ENCODE measurements around the gene ANKRD36C. TPM values are rescaled to one million over a fixed set of nuclear protein-coding genes. Genes with fewer than 3 reads are reported as not detected.
"Not testable (repeated sequence)": the region's sequence is repeated elsewhere in the genome, so short reads cannot be mapped to it uniquely, and the experiment has no call there.

ANKRD36C gene
- total and polyA plus RNA-seq, 2 donors (not counting 1 experiment from before 2014, with no cell fraction given): 2.5 to 103 TPM

DNA sequence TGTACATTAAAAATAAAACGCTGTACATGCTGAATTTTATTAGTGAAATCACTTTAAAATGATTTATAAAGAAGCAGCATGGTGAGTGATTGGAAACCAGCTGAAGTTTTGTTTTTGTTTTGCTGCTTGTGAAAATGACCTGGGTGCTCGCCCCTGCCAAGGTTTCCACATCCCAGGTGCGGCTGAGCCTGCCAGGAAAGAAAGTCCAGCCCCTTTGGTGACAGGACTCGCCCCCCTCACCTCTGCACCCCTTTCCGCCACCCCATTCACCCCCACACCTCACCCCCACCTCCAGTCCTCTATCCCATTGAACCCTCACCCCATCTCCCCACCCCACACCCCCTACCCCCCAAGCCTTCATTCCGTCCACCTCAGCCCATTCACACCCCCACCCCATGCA lies 740 bp downstream of the ANKRD36C start:
- H3K9me3 ChIP-seq (ENCODE audit: control extremely low read depth in 1 of 3, control insufficient read depth in 2 of 3, insufficient read depth in 1 of 3, low read length in 2 of 3); H3K79me2 ChIP-seq (ENCODE audit: control insufficient read depth, insufficient read depth, low read length); H2AFZ ChIP-seq (ENCODE audit: insufficient read depth, low read depth, low read length, poor library complexity, severe bottlenecking); DNase-seq; H4K20me1 ChIP-seq (ENCODE audit: control insufficient read depth, insufficient read depth, low read length, poor library complexity, severe bottlenecking); H3K4me1 Mint-ChIP-seq; H3K9me3 Mint-ChIP-seq (ENCODE audit: insufficient read depth); H3K36me3 ChIP-seq (replicated peaks in 1 of 2; ENCODE audit: control extremely low read depth in 1 of 2, control insufficient read depth in 1 of 2, extremely low read depth in 1 of 2, insufficient read depth in 2 of 2, low read length in 1 of 2); H3K4me3 ChIP-seq (ENCODE audit: control extremely low read depth in 1 of 5, extremely low read depth in 1 of 5, insufficient read depth in 1 of 5, low read depth in 2 of 5, low read length in 4 of 5); H3K27ac Mint-ChIP-seq; H3K4me1 ChIP-seq (ENCODE audit: control insufficient read depth in 2 of 2, insufficient read depth in 2 of 2, low read length in 2 of 2); H3K4me3 Mint-ChIP-seq; H3K4me2 ChIP-seq (replicated peaks; ENCODE audit: low read depth, low read length, poor library complexity, severe bottlenecking); H3K27me3 ChIP-seq (replicated peaks in 1 of 4; ENCODE audit: control extremely low read depth in 1 of 4, control insufficient read depth in 3 of 4, insufficient read depth in 4 of 4, low read length in 3 of 4); ATAC-seq (ENCODE audit: low read depth); H3K9ac ChIP-seq (ENCODE audit: low read length): not testable (repeated sequence)
- POLR2A ChIA-PET: interaction anchor here (0.7 kb wide), 1 partner anchor 161 kb away, joined by 3 read pairs; no protein-coding TSS in a partner anchor
- peaks cover 11% of the 10 kb centered on the region for H3K27me3 Mint-ChIP-seq
- CTCF ChIA-PET: interaction anchor here (2.2 to 2.9 kb wide), 2 partner anchors 148 to 183 kb away, joined by 10 to 31 read pairs; partner anchors contain the start of gene ASTL
- intact Hi-C loops (cut with micrococcal nuclease): loop anchor here (5.0 kb wide), 1 partner anchor 276 kb away; the partner anchor contains the start of genes CIAO1 and TMEM127
- peak overlapping the region in 1 of 2 donors; percentile 86 for H3K27ac ChIP-seq (ENCODE audit: low read length in 2 of 2)
- WGBS (ENCODE audit: insufficient coverage): 0% methylated on average over 1 of the region's 6 CpGs

DNA sequence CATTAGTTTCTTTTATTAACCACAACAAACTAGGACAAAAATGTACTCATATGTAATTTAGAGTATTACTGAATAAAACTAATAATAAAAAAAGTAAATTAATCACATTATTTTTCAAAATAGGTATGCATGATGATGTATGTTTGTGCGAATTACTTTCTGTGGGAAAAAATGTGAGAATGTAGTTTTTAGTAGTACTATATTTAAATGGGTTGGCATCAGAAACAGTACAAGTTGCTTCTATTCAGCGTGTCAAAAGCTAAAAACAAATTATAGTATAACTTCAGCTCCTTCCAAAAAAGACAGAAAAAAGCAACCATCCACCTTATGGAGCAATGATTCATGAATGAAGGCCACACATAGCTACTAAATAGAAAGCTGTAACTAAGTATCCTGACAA lies 40.0 kb downstream of the ANKRD36C start:
- H3K9me3 ChIP-seq (ENCODE audit: control extremely low read depth in 1 of 3, control insufficient read depth in 2 of 3, insufficient read depth in 1 of 3, low read length in 2 of 3); H3K4me3 Mint-ChIP-seq; H3K4me1 ChIP-seq (ENCODE audit: control insufficient read depth in 2 of 2, insufficient read depth in 2 of 2, low read length in 2 of 2); H3K9me3 Mint-ChIP-seq (ENCODE audit: insufficient read depth); H3K36me3 ChIP-seq (replicated peaks in 1 of 2; ENCODE audit: control extremely low read depth in 1 of 2, control insufficient read depth in 1 of 2, extremely low read depth in 1 of 2, insufficient read depth in 2 of 2, low read length in 1 of 2); H2AFZ ChIP-seq (ENCODE audit: insufficient read depth, low read depth, low read length, poor library complexity, severe bottlenecking); H3K27ac Mint-ChIP-seq; H3K27me3 Mint-ChIP-seq; H3K27me3 ChIP-seq (replicated peaks in 1 of 4; ENCODE audit: control extremely low read depth in 1 of 4, control insufficient read depth in 3 of 4, insufficient read depth in 4 of 4, low read length in 3 of 4); CTCF ChIA-PET; H3K79me2 ChIP-seq (ENCODE audit: control insufficient read depth, insufficient read depth, low read length); POLR2A ChIA-PET; H3K4me1 Mint-ChIP-seq; H3K4me2 ChIP-seq (replicated peaks; ENCODE audit: low read depth, low read length, poor library complexity, severe bottlenecking); DNase-seq; H3K27ac ChIP-seq (ENCODE audit: low read length in 2 of 2); H3K9ac ChIP-seq (ENCODE audit: low read length); intact Hi-C loops (cut with micrococcal nuclease); H4K20me1 ChIP-seq (ENCODE audit: control insufficient read depth, insufficient read depth, low read length, poor library complexity, severe bottlenecking); H3K4me3 ChIP-seq (ENCODE audit: control extremely low read depth in 1 of 5, extremely low read depth in 1 of 5, insufficient read depth in 1 of 5, low read depth in 2 of 5, low read length in 4 of 5); ATAC-seq (ENCODE audit: low read depth): not testable (repeated sequence)
- no CpG with 5 or more reads among the region's 2 CpGs for WGBS (ENCODE audit: insufficient coverage)

DNA sequence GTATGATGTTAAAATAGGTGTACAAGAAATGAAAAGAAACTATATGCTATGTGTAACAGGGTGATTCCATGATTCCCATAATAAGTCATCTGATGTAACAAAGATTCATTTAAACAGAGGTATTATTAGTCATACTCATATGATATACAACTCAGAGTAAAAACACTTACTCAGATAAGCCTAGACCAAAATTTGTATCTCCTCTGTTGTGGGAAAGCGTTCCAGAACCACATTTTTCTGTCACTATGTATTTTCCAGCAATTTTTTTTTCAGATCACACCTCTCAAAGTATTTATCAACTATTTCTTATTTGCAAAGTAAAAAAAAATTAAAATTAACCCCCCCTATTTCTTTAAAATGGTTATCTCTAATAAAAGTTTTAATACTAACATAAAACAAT lies 43.6 kb downstream of the ANKRD36C start:
- H3K79me2 ChIP-seq (ENCODE audit: control insufficient read depth, insufficient read depth, low read length); H2AFZ ChIP-seq (ENCODE audit: insufficient read depth, low read depth, low read length, poor library complexity, severe bottlenecking); H3K27me3 ChIP-seq (replicated peaks in 1 of 4; ENCODE audit: control extremely low read depth in 1 of 4, control insufficient read depth in 3 of 4, insufficient read depth in 4 of 4, low read length in 3 of 4); H3K27me3 Mint-ChIP-seq; DNase-seq; H3K9me3 ChIP-seq (ENCODE audit: control extremely low read depth in 1 of 3, control insufficient read depth in 2 of 3, insufficient read depth in 1 of 3, low read length in 2 of 3); H3K4me2 ChIP-seq (replicated peaks; ENCODE audit: low read depth, low read length, poor library complexity, severe bottlenecking); CTCF ChIA-PET; H3K9me3 Mint-ChIP-seq (ENCODE audit: insufficient read depth); H3K4me3 ChIP-seq (ENCODE audit: control extremely low read depth in 1 of 5, extremely low read depth in 1 of 5, insufficient read depth in 1 of 5, low read depth in 2 of 5, low read length in 4 of 5); H3K36me3 ChIP-seq (replicated peaks in 1 of 2; ENCODE audit: control extremely low read depth in 1 of 2, control insufficient read depth in 1 of 2, extremely low read depth in 1 of 2, insufficient read depth in 2 of 2, low read length in 1 of 2); H3K4me1 ChIP-seq (ENCODE audit: control insufficient read depth in 2 of 2, insufficient read depth in 2 of 2, low read length in 2 of 2); H3K27ac Mint-ChIP-seq; H3K9ac ChIP-seq (ENCODE audit: low read length); H3K4me1 Mint-ChIP-seq; POLR2A ChIA-PET; intact Hi-C loops (cut with micrococcal nuclease); ATAC-seq (ENCODE audit: low read depth); H3K4me3 Mint-ChIP-seq; H3K27ac ChIP-seq (ENCODE audit: low read length in 2 of 2); H4K20me1 ChIP-seq (ENCODE audit: control insufficient read depth, insufficient read depth, low read length, poor library complexity, severe bottlenecking): not testable (repeated sequence)
- whole genome bisulfite sequencing (ENCODE audit: insufficient coverage): no CpG with 5 or more reads among the region's 1 CpG

DNA sequence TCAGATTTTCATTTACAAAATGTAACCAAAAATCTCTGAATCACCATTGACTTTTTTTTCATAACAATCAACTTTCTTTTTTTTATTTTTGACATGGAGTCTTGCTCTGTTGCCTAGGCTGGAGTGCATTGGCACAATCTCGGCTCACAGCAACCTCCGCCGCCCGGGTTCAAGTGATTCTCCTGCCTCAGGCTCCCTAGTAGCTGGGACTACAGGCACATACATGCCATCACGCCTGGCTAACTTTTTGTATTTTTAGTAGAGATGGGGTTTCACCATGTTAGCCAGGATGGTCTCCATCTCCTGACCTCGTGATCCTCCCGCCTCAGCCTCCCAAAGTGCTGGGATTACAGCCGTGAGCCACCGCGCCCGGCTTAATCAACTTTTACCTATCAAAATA lies 51.7 kb downstream of the ANKRD36C start:
- H3K9me3 Mint-ChIP-seq (ENCODE audit: insufficient read depth); ATAC-seq (ENCODE audit: low read depth); H3K27me3 ChIP-seq (replicated peaks in 1 of 4; ENCODE audit: control extremely low read depth in 1 of 4, control insufficient read depth in 3 of 4, insufficient read depth in 4 of 4, low read length in 3 of 4); H3K4me2 ChIP-seq (replicated peaks; ENCODE audit: low read depth, low read length, poor library complexity, severe bottlenecking); H3K9me3 ChIP-seq (ENCODE audit: control extremely low read depth in 1 of 3, control insufficient read depth in 2 of 3, insufficient read depth in 1 of 3, low read length in 2 of 3); DNase-seq; H3K27me3 Mint-ChIP-seq; intact Hi-C loops (cut with micrococcal nuclease); H3K36me3 ChIP-seq (replicated peaks in 1 of 2; ENCODE audit: control extremely low read depth in 1 of 2, control insufficient read depth in 1 of 2, extremely low read depth in 1 of 2, insufficient read depth in 2 of 2, low read length in 1 of 2); H3K9ac ChIP-seq (ENCODE audit: low read length); H4K20me1 ChIP-seq (ENCODE audit: control insufficient read depth, insufficient read depth, low read length, poor library complexity, severe bottlenecking); H2AFZ ChIP-seq (ENCODE audit: insufficient read depth, low read depth, low read length, poor library complexity, severe bottlenecking); CTCF ChIA-PET; H3K27ac Mint-ChIP-seq; H3K27ac ChIP-seq (ENCODE audit: low read length in 2 of 2); H3K4me1 Mint-ChIP-seq; H3K79me2 ChIP-seq (ENCODE audit: control insufficient read depth, insufficient read depth, low read length); H3K4me3 Mint-ChIP-seq; POLR2A ChIA-PET; H3K4me3 ChIP-seq (ENCODE audit: control extremely low read depth in 1 of 5, extremely low read depth in 1 of 5, insufficient read depth in 1 of 5, low read depth in 2 of 5, low read length in 4 of 5); H3K4me1 ChIP-seq (ENCODE audit: control insufficient read depth in 2 of 2, insufficient read depth in 2 of 2, low read length in 2 of 2): not testable (repeated sequence)
- WGBS (ENCODE audit: insufficient coverage): 98% methylated on average over 5 of the region's 11 CpGs
